ENCODE results near the gene VPS35L. TPM values are rescaled to one million over a fixed set of nuclear protein-coding genes. Genes with fewer than 3 reads are reported as not detected.
"Not testable (repeated sequence)": the region's sequence is repeated elsewhere in the genome, so short reads cannot be mapped to it uniquely, and the experiment has no call there.

VPS35L gene
- total RNA-seq, 4 donors from 2014 or later = 41.4 to 68.1 (median 61.1) TPM

- H3K27me3 ChIP-seq = no peaks in the 10 kb centered on the region
- WGBS, 2 donors = 84 to 90% methylated on average over 7 of the region's 7 CpGs
- no peaks in the 10 kb centered on the region for H3K9me3 ChIP-seq
- TF ChIP-seq CTCF (IDR thresholded peaks at IDR 0.05) (no peak), EP300 (IDR thresholded peaks at IDR 0.05) (no peak), POLR2A (IDR thresholded peaks at IDR 0.05) (no peak)
- no peak overlapping the region for H3K27ac ChIP-seq
- H3K4me1 ChIP-seq = no peaks in the 10 kb centered on the region
- H3K36me3 ChIP-seq = peaks cover 0 to 77% (median 5%) of the 10 kb centered on the region in 3 donors
- H3K4me3 ChIP-seq = no peak overlapping the region
- no peak for DNase-seq (ENCODE audit: low spot score in 2 of 2)
Measured at GRCh38 chr16:19678804-19679203, 123.3 kb downstream of the VPS35L start.

- 95 to 96% methylated on average over 6 of the region's 6 CpGs for WGBS, 2 donors
- not testable (repeated sequence) for H3K4me1 ChIP-seq; H3K4me3 ChIP-seq; H3K27me3 ChIP-seq; DNase-seq (ENCODE audit: low spot score in 2 of 2); H3K9me3 ChIP-seq; H3K27ac ChIP-seq
- H3K36me3 ChIP-seq = peaks cover 0 to 78% (median 5%) of the 10 kb centered on the region in 3 donors
Measured at GRCh38 chr16:19679281-19679680, 123.8 kb downstream of the VPS35L start.

- no peaks in the 10 kb centered on the region for H3K4me1 ChIP-seq
- H3K27me3 ChIP-seq = no peaks in the 10 kb centered on the region
- TF ChIP-seq POLR2A (IDR thresholded peaks at IDR 0.05) (no peak), EP300 (IDR thresholded peaks at IDR 0.05) (no peak), CTCF (IDR thresholded peaks at IDR 0.05) (no peak)
- H3K27ac ChIP-seq = no peak overlapping the region
- peaks cover 0 to 4% (median 2%) of the 10 kb centered on the region in 4 donors for H3K9me3 ChIP-seq
- H3K36me3 ChIP-seq = peaks cover 0 to 79% (median 5%) of the 10 kb centered on the region in 3 donors
- no peak for DNase-seq (ENCODE audit: low spot score in 2 of 2)
- WGBS, 2 donors = 71 to 82% methylated on average over 6 of the region's 6 CpGs
- no peak overlapping the region for H3K4me3 ChIP-seq
Measured at GRCh38 chr16:19680881-19681340, 125.4 kb downstream of the VPS35L start.

GRCh38 chr16:19681637-19682036 lies 126.1 kb downstream of the VPS35L start:
- Histone ChIP-seq H3K4me1 (peaks cover 0 to 6% (median 0%) of the 10 kb centered on the region in 4 donors), H3K36me3 (peaks cover 0 to 84% (median 5%) of the 10 kb centered on the region in 3 donors), H3K27ac (no peak overlapping the region), H3K27me3 (no peaks in the 10 kb centered on the region), H3K4me3 (no peak overlapping the region), H3K9me3 (peaks cover 0 to 4% (median 2%) of the 10 kb centered on the region in 4 donors)
- TF ChIP-seq CTCF (IDR thresholded peaks at IDR 0.05) (no peak), POLR2A (IDR thresholded peaks at IDR 0.05) (no peak), EP300 (IDR thresholded peaks at IDR 0.05) (no peak)
- no peak for DNase-seq (ENCODE audit: low spot score in 2 of 2)
- WGBS, 2 donors = 86% methylated on average over 12 of the region's 12 CpGs

- TF ChIP-seq EP300 (IDR thresholded peaks at IDR 0.05) = no peak
- TF ChIP-seq CTCF (IDR thresholded peaks at IDR 0.05) = no peak
- TF ChIP-seq POLR2A (IDR thresholded peaks at IDR 0.05) = no peak
- peaks cover 0 to 4% (median 2%) of the 10 kb centered on the region in 4 donors for H3K9me3 ChIP-seq
- H3K4me1 ChIP-seq = peaks cover 0 to 20% (median 4%) of the 10 kb centered on the region in 4 donors
- H3K27ac ChIP-seq = no peak overlapping the region
- H3K36me3 ChIP-seq = peaks cover 0 to 89% (median 5%) of the 10 kb centered on the region in 3 donors
- no peak overlapping the region for H3K4me3 ChIP-seq
- H3K27me3 ChIP-seq = no peaks in the 10 kb centered on the region
- DNase-seq (ENCODE audit: low spot score in 2 of 2) = no peak
- WGBS, 2 donors = 86 to 92% methylated on average over 6 of the region's 6 CpGs
Measured at GRCh38 chr16:19683453-19684236, 128.1 kb downstream of the VPS35L start.

All from tibial nerve (tissue), 4 donors.